Stimulated activated CD4-positive, alpha-beta T cell treated with anti-CD3 and anti-CD28 coated beads, Interleukin-2, amount 100 ng/mL, for 4 hours (primary cell): ENCODE results near the gene ADAMTSL5.
A peak's percentile ranks its signal among the peaks of the same experiment; 100 is the strongest.
"Not testable (repeated sequence)": the region's sequence is repeated elsewhere in the genome, so short reads cannot be mapped to it uniquely, and the experiment has no call there.

Source experiments
- DNase-seq: peaks from one replicate; pipeline ENCODE4 v3.0.0-alpha.2; 2020; ENCODE audit warnings: low read depth

The ADAMTSL5 gene, protein sequence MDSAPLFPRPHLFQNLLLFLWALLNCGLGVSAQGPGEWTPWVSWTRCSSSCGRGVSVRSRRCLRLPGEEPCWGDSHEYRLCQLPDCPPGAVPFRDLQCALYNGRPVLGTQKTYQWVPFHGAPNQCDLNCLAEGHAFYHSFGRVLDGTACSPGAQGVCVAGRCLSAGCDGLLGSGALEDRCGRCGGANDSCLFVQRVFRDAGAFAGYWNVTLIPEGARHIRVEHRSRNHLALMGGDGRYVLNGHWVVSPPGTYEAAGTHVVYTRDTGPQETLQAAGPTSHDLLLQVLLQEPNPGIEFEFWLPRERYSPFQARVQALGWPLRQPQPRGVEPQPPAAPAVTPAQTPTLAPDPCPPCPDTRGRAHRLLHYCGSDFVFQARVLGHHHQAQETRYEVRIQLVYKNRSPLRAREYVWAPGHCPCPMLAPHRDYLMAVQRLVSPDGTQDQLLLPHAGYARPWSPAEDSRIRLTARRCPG

DNA sequence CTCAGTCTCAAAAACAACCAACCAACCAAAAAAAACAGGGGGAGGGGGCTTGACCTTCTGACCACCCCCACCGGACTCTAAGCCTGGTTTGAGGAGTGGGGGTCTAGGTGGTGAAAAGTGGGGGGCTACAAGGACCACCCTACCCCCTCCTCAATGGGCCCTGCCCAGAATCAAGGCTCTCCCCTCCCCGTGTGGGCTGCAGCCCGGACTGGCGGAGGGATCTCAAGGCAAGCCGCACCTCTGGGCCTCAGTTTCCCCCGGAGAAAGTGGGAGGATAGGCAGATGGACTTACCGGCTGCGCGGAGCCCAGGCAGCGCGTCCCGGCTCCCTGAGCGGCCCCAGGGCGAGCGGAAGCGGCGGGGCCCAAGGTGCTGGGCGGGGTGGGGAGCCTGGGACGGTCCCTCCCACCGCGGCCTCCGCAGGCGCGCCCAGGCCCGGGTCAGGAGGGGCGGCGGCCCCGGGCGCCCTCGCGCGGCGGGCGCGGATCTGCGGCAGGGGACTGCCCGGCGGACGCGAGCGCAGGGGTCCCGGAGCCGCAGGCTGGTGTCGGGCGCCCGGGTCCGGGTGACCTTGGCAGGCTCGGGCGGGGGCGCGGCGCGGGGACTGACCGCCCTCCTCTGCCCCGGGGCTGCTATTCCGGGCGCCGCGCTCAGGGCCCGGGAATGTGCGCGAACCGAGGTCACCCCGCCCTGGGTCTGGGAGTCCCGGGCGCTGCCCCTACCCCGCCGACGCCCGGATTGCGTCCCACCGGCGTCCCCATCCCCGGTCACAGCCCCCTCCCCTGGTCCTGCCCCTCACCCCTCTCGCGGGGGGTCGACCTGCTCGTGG is at the start of gene ADAMTSL5:
ADAMTSL5 (minus strand) TSS at position 349 of the 828 bp plus-strand sequence. CDS start 2,076 bp downstream, outside the sequence.
- DNase-seq: peak; percentile 52

DNA sequence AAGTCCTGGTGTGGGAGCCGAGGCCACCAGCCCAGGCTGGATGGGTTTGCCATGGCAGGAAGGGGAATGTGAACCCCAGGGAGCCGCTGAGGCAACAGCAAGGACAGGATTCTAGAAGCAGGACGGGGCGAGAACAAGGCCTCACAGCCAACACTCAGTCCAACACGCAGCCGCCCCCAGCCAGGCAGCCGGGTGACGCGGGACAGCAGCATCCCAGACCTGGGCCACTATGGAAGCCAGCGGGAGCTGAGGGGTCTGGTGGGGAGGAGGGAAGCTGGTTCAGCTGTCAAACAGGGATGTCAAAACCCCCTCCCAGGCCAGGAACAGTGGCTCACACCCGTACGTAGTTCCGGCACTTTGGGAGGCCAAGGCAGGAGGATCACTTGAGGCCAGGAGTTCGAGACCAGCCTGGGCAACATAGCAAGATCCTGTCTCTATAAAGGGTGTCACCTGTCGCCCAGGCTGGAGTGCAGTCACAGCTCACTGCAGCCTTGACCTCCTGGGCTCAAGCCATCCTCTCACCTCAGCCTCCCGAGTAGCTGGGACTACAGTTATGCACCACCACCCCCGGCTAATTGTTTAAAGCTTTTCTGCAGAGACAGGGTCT is 48.5 kb upstream of the ADAMTSL5 start:
- no peak for DNase-seq

DNA sequence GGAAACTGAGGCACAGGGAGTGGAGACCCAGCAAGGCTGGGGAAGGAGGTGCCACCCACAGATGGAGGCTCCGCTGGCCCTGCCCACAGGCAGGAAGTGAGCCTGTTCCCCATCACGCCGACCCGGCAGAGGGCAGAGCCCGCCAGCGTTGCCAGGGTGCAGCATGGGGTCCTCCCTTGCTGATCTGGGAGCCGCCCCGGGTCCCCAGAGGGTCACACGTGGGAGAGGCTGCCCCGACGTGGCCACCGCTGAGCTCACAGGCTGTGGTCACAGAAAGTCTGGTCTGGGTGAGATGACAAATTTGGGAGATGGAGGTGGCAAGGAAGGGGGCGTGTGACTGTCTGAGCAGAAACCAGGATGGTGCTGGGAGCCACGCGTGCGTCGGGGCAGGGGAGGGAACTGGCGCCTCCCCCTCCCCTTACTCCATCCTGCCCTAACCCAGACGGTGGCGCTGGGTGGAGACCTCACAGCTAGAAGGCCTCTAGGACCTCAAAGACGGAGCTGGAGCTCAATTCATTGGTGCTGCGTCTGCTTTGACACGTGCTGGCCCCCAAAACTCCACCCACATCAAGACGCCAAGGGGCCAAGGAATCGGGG is 47.6 kb upstream of the ADAMTSL5 start:
- no peak for DNase-seq

DNA sequence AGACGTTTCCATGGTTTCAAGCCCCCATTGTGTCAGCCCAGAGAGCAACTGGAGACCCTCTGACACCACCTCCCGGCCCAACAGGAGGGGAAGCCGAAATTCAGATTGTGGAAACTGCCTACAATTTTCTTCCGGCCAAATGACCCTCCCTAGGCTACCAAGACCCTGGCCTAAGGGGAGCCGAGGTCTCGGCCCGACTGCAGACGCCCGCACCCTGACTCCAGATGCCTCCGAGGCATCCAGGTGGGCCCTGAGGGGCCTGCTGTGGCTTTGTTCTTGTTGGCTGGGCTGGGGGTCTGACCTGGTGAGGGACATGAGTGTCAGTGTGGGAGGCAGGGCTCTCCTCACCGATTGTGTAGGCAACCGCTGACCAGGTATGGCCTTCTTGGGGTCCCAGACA is 45.7 kb upstream of the ADAMTSL5 start:
- no peak for DNase-seq

DNA sequence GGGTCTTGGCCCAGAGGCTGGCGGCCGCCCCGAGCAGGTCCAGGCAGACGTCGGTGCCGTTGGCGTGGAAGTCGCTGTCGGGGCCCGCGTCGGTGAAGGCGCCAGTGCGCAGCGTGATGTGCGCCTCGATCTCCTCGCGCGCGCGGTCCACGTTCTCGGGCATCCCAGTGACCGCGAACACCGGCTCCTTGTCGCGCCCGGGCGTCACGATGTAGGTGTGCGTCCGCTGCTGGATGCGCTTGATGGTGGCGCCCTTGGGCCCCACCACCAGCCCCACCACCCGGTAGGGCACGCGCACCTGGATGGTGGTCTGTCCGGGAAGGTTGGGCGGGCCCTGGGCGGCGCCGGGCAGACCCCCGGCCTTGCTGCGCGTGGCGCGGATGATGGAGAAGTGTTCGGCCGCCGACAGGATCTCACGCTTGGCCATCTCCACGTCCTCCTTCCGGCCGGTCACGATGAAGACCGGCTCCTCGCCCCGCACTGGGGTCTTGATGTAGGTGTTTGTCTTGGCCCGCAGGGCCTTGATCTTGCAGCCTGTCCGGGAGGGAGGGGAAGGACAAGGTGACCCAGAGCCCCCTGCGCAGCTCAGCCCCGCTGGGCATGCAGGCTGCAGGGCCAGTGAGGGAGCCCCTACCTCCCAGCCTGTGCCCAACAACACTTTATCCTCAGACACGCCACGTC is 43.7 kb upstream of the ADAMTSL5 start:
- DNase-seq: no peak

DNA sequence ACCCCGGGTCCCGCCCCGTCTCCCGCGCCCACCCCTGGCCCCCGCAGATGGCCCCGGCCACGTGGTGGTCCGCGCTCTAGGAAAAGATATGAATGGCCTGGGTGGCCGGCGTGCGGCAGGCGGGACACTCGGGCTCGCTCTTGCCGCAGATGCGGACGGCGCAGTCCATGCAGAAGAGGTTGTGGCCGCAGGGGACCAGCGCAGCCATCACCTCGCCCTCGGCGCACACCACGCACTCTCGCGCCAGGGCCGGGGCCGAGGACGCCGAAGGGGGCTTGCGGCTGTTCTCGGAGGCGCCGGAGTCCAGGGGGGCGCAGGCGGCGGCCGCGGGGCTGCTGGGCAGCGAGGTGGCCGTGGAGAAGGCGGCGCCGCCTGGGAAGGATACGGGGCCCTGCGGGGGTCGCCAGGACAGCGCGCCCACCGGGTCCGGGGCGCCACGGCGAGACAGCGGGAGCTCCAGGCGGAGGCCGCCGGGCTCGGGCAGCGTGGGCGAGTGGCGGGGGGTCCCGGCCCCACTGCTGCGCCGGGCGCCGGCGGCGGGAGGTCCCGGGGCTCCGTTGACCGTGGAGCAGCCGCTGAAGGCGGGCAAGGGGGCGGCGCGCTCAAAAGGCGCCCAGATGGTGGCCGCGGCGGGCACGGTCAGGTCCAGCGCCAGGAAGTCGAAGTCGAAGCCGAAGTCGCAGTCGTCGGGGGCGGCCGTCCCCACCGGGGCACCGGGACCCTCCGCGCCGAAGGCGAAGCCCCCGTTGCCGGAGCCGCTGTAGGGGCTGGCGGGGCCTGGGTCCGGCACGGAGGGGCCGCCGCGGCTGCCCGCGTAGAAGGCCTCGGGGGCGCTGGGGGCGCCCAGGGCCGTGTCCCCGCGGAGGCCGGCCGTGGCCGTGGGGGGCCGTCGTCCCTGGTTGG is 42.9 kb upstream of the ADAMTSL5 start:
- DNase-seq: no peak

DNA sequence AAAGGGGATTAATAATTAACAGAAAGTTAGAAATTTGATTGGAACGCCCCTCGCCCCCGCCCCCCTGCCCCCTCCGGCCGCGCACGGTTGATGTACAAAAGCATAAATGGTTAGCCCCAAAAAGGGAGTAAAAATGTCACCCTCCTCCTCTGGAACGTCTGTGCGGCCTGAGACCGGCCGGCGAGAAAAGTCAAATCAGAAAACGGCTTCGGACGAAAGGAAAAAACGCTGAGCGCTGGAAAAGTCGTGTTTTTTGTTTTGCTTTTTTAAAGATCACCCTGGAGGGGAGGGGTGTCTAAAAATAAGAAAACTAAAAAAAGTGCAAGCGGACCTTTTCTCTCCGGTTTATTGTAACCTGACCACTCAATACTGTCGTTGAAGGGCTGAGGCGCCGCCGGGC is 42.1 kb upstream of the ADAMTSL5 start:
- no peak for DNase-seq

DNA sequence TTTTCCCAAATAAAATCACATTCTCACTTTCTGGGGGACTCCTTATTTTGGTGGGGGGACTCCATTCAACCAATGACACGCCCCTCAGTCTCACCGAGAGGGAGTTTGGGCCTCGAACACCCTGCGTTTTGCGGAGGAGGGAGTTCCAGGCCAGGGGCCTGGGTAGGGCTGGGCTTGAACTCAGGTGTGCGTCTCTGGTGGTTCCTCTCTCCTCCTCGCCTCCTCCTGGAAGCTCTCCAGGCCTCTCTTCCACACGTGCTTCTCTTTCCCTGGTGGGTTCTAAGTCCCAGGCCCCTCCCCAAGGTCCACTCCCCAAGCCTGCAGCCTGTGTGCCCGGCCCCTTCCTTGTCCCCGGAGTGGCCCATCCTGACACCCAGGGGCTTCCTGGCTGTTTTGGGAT is 40.6 kb upstream of the ADAMTSL5 start:
- no peak for DNase-seq

DNA sequence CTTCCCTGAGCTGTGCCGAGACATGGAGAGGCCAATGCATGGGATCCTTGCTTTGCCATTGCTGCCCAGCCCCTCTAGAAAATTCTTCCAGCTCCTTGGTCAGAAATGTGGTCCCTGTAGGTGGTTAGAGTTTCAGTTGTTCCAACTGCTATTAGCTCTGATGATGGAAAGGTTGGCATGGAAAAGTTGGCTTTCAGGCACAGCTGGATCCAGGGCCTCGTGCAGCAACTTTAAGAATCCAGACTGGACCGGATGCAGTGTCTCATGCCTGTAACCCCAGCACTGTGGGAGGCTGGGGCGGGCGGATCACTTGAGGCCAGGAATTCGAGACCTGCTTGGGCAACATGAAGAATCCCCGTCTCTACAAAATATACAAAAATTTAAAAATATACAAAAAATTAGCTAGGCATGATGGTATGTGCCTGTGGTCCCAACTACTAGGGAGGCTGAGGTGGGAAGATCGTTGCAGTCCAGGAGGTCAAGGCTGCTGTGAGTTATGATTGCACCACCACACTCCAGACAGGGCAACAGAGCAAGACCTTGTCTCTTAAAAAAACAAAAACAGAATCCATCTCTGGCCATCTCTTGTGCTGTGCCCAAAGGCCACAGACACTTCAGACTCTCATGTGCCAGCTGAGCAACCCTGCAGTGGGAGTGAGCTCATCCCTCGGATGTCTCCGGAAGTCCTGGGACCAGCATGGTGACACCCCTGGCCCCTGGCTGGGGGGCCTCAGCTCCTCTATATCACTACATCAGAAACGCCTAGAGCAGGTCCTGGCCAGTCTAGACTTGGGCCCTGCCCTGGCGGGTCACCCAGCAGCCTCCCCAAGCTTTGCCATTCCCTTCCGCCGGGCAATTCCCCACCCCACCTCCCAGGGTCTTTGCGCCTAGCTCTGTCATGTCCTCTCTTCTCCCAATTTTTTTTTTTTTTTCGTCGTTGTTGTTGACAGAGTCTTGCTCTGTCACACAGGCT is 38.5 kb upstream of the ADAMTSL5 start:
- no peak for DNase-seq

DNA sequence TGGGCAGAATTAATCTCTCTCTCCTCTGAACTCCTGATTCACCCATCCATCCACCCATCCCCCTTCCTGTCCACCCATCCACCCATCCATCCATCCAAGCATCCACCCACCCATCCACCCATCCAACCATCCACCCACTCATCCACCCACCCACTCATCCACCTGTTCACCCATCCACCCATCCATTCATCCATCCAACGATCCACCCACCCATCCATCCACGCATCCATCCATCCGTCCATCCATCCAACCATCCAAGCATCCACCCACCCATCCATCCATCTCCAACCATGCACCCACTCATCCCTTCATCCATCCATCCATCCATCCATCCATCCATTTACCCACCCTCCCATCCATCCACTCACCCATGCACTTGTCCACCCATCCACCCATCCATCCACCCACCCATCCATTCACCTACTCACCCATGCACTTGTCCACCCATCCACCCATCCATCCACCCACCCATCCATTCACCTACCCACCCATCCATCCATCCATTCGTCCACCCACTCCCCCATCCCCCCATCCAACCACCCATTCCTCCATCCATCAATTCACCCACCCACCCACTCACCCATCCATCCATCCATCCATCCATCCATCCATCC is 36.6 kb upstream of the ADAMTSL5 start:
- DNase-seq: no peak

DNA sequence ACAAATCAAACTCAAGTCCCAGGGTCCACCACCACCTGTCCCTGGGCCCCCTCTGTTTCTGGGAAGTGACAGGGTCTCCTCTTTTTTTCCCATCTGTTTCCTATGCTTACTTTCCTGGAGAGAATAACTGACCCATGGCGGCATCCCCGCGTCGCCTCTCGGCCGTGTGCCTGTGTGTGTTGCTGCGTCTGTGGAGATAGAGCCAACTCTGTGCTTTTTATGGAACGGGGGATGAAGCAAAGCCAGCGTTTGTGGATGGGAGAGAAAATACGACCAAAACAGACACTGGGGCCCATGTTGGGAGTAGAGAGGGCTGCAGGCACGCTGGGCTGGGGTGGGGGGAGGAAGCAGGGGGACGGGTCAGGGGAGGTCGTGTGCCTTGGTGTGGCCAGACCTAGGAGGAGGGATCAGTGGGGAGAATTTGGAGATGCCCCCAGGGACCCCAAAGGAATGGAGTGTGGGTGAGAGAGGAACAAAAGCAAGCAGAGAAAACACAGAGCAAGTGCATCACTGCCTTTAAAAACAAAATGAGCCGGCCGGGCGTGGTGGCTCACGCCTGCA is 27.6 kb upstream of the ADAMTSL5 start:
- DNase-seq: no peak

DNA sequence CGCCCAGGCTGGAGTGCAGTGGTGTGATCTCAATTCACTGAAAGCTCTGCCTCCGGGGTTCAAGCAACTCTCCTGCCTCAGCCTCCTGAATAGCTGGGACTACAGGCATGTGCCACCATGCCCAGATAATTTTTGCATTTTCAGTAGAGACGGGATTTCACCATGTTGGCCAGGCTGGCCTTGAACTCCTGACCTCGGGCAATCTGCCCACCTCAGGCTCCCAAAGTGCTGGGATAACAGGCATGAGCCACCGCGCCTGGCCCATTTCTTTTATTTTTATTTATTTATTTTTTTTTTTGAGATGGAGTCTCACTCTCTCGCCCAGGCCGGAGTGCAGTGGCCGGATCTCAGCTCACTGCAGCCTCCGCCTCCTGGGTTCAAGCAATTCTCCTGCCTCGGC is 26.9 kb upstream of the ADAMTSL5 start:
- not testable (repeated sequence) for DNase-seq

DNA sequence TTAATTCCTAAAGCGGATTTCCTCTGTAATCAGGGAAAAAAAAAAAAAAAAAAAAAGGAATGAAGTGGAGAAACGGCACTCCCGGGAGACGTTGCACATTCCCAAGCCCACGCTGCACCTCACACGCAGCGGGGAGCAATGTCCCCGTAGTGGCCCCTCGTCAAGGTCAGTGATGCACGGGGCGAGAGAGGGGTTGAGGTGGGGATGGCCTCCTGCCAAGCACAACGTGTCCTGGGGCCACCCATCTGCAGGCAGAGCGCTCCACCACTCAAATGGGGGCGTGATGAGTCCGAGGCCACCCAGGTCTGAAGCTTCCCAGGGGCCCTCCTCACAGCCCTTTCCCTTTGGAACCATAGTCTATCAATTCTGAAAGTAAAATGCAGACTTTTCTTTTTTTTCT is 26.2 kb upstream of the ADAMTSL5 start:
- no peak for DNase-seq

DNA sequence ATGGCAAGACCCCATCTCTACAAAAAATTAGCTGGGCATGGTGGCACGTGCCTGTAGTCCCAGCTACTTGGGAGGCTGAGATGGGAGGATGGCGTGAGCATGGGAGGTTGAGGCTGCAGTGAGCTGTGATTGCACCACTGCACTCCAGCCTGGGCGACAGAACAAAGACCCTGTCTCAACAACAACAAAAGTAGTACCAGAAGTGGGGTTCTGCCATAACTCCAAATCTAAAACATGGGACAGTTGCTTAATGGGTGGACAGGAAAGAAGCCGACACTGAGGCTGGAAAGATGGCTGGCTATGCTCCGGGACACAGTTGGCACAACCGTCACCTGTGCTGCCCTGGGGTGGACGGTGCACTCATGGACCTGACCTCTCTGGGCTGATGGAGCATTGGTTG is 22.9 kb upstream of the ADAMTSL5 start:
- DNase-seq: not testable (repeated sequence)

DNA sequence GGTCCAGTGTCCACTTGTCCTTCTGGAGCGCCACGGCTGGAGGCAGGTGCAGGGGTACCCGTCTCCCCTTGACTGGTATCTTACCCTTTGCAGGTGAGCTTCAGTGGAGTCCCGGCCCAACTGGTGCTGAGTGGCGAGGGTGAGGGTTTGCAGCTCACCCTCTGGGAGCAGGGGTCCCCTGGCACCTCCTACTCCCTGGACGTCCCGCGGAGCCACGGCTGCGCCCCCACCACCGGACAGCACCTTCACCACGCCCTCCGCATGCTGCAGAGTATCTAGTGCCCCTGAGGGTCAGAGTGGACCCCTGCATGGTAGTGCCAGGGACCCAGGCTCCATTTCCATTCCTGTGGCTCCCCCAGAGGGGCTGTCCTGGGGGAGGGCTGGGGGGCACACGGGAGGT is 22.2 kb upstream of the ADAMTSL5 start:
- DNase-seq: no peak

DNA sequence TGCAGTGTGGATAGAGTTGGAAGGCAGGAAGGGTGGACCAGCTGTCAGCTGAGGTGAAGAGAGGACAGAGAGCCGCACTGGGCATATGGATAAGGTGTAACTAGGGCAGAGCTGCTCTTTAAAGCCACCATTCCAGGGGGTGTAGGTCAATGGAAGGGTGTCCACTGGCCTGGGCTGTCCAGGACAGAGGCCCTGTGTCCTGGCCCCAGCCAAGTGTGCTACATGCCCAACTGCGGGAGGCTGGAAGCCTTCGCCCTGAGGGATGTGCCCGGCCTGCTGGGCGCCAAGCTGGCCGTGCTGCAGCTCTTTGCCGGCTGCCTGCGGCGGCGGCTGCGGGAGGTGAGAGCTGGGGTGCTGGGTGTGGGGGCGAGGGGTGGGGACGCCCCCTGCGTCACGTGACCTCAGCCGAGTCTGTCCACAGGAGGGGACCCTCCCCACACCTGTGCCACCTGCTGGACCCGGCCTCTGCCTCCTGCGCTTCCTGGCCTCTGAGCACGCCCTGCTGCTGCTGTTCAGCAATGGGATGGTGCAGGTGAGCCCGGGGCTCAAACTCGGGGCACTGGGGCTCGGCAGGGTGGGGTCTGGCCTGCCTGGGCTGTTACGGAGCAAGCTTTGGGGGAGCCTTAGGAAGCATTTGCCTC is 20.8 kb upstream of the ADAMTSL5 start:
- no peak for DNase-seq

DNA sequence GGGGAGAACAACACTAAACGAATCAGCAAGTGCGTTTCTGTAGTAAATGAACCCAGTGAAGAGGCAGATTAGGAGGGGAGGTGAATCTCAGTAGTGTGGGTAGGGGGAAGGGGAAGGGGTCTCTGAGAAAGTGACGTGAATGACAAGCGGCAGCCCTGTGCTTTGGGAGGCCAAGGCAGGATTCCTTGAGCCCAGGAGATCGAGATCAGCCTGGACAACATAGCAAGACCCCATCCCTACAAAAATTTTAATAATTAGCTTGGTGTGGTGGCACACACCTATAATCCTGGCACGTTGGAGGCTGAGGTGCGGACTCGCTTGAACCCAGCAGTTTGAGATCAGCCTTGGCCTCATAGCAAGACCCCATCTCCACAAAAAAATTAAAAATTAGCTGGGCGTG is 19.2 kb upstream of the ADAMTSL5 start:
- no peak for DNase-seq

DNA sequence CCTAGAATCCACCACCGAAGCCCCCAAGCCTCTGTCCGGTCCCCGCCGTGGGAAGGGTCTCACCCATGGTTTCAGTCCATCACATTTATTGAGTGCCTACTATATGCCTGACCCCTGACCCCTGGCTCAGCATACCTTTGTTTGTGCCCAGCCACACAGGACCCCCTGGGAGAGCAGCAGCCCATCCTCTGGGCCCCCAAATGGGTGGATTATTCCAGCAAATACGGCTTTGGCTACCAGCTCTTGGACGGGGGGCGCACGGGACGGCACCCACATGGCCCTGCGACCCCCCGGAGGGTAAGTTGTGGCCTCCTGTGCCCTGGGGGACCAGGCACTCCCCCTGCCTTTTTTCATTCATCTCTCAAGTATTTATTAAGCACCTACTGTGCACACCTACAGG is 18.8 kb upstream of the ADAMTSL5 start:
- no peak for DNase-seq
